H9 (cell line): Measurements from ENCODE around the gene LTB4R. TPM values are rescaled to one million over a fixed set of nuclear protein-coding genes. Genes with fewer than 3 reads are reported as not detected.

Experiments used
- DNase-seq: peaks from one replicate; pipeline ENCODE4 v3.0.0-alpha.2; 2017
- H2AFZ ChIP-seq: one replicate; pipeline ENCODE4 v1.6.1; 2013; ENCODE audit warnings: mild to moderate bottlenecking, low read length, control low read depth, moderate library complexity
- H2AK5ac ChIP-seq: 2 replicates; pipeline ENCODE4 v1.6.1; 2013; ENCODE audit warnings: low read length, control low read depth, mixed read lengths; ENCODE audit not compliant: insufficient read length
- H2BK120ac ChIP-seq: one replicate; pipeline ENCODE4 v1.6.1; 2013; ENCODE audit warnings: low read depth, mild to moderate bottlenecking, low read length, control low read depth, inconsistent platforms; ENCODE audit not compliant: poor library complexity, severe bottlenecking
- H2BK12ac ChIP-seq: 2 replicates; pipeline ENCODE4 v1.6.1; 2013; ENCODE audit warnings: low read length, control low read depth, mixed read lengths, low read depth; ENCODE audit not compliant: insufficient read length
- H2BK15ac ChIP-seq: 2 replicates; pipeline ENCODE4 v1.6.1; 2013; ENCODE audit warnings: low read depth, low read length, control low read depth
- H2BK20ac ChIP-seq: one replicate; pipeline ENCODE4 v1.6.1; 2013; ENCODE audit warnings: low read depth, mild to moderate bottlenecking, low read length, control low read depth, inconsistent platforms; ENCODE audit not compliant: poor library complexity, severe bottlenecking
- H2BK5ac ChIP-seq: 2 replicates; pipeline ENCODE4 v1.6.1; 2013; ENCODE audit warnings: low read length, control low read depth, mixed read lengths; ENCODE audit not compliant: insufficient read length
- H3K14ac ChIP-seq: 2 replicates; pipeline ENCODE4 v1.6.1; 2013; ENCODE audit warnings: low read length, control low read depth; ENCODE audit not compliant: insufficient read depth
- H3K18ac ChIP-seq: 2 replicates; pipeline ENCODE4 v1.6.1; 2013; ENCODE audit warnings: low read depth, mild to moderate bottlenecking, mixed read lengths, low read length, control low read depth; ENCODE audit not compliant: insufficient read length
- H3K23ac ChIP-seq: 2 replicates; pipeline ENCODE4 v1.6.1; 2013; ENCODE audit warnings: low read length, control low read depth, mixed read lengths, low read depth; ENCODE audit not compliant: insufficient read length
- H3K23me2 ChIP-seq: 2 replicates; pipeline ENCODE4 v1.6.1; 2013; ENCODE audit warnings: low read depth, mild to moderate bottlenecking, mixed read lengths, low read length, control low read depth; ENCODE audit not compliant: insufficient read length, poor library complexity, severe bottlenecking
- H3K27ac ChIP-seq: 2 replicates; pipeline ENCODE4 v1.5.1; 2013; ENCODE audit warnings: low read length, control low read depth, mixed read lengths, low read depth; ENCODE audit not compliant: insufficient read length
- H3K27me3 ChIP-seq: 2 replicates; pipeline ENCODE4 v1.6.1; 2013; ENCODE audit warnings: low read length, control low read depth, inconsistent platforms; ENCODE audit not compliant: insufficient read depth
- H3K4ac ChIP-seq: 2 replicates; pipeline ENCODE4 v1.6.1; 2013; ENCODE audit warnings: low read depth, mild to moderate bottlenecking, control low read depth, inconsistent platforms, low read length, moderate library complexity
- H3K4me1 ChIP-seq: 2 replicates; pipeline ENCODE4 v1.6.1; 2013; ENCODE audit warnings: low read length, control low read depth, inconsistent platforms; ENCODE audit not compliant: insufficient read depth
- H3K4me2 ChIP-seq: 2 replicates; pipeline ENCODE4 v1.6.1; 2013; ENCODE audit warnings: low read length, control low read depth, mixed read lengths; ENCODE audit not compliant: insufficient read length, insufficient read depth
- H3K56ac ChIP-seq: 2 replicates; pipeline ENCODE4 v1.6.1; 2013; ENCODE audit warnings: low read depth, mild to moderate bottlenecking, mixed read lengths, low read length, control low read depth; ENCODE audit not compliant: insufficient read length
- H3K79me1 ChIP-seq: 2 replicates; pipeline ENCODE4 v1.6.1; 2013; ENCODE audit warnings: low read depth, mild to moderate bottlenecking, moderate library complexity, low read length, control low read depth, inconsistent platforms; ENCODE audit not compliant: insufficient read depth, poor library complexity, severe bottlenecking
- H3K79me2 ChIP-seq: 2 replicates; pipeline ENCODE4 v1.6.1; 2013; ENCODE audit warnings: low read length, control low read depth, inconsistent platforms; ENCODE audit not compliant: insufficient read depth
- H3K9ac ChIP-seq: 2 replicates; pipeline ENCODE4 v1.6.1; 2013; ENCODE audit warnings: low read length, control low read depth, mixed read lengths; ENCODE audit not compliant: insufficient read length; ENCODE audit errors: extremely low read depth
- H3K9me3 ChIP-seq: one replicate; pipeline ENCODE4 v1.6.1; 2013; ENCODE audit warnings: low read depth, low read length, inconsistent platforms; ENCODE audit not compliant: control insufficient read depth
- H3T11ph ChIP-seq: one replicate; pipeline ENCODE4 v1.6.1; 2013; ENCODE audit warnings: mild to moderate bottlenecking, low read length, control low read depth, inconsistent platforms
- H4K20me1 ChIP-seq: one replicate; pipeline ENCODE4 v1.6.1; 2013; ENCODE audit not compliant: control insufficient read depth, insufficient read length, insufficient read depth
- H4K5ac ChIP-seq: 2 replicates; pipeline ENCODE4 v1.6.1; 2013; ENCODE audit warnings: low read depth, mild to moderate bottlenecking, mixed read lengths, low read length, control low read depth; ENCODE audit not compliant: insufficient read length
- H4K8ac ChIP-seq: replicated peaks from 2 replicates; pipeline ENCODE4 v1.6.1; 2013; ENCODE audit warnings: low read length, control low read depth, mixed read lengths, low read depth; ENCODE audit not compliant: insufficient read length
- H4K91ac ChIP-seq: 2 replicates; pipeline ENCODE4 v1.6.1; 2013; ENCODE audit warnings: low read depth, mild to moderate bottlenecking, moderate library complexity, mixed read lengths, low read length, control low read depth; ENCODE audit not compliant: insufficient read length
- H3K27ac Mint-ChIP-seq, 3 experiments: 2 replicates in 2 of 3; 3 replicates in 1 of 3; pipeline ENCODE4 v1.8.0; 2020 to 2021; ENCODE audit warnings: mixed read lengths in 3 of 3, mild to moderate bottlenecking in 1 of 3, moderate library complexity in 1 of 3
- H3K27me3 Mint-ChIP-seq: 2 replicates; pipeline ENCODE4 v1.8.0; 2021; ENCODE audit warnings: low read depth, mild to moderate bottlenecking, moderate library complexity, mixed read lengths
- H3K36me3 Mint-ChIP-seq, 3 experiments: 2 replicates in 2 of 3; 3 replicates in 1 of 3; pipeline ENCODE4 v1.8.0; 2020 to 2021; ENCODE audit warnings: low read depth in 3 of 3, mixed read lengths in 3 of 3; ENCODE audit not compliant: insufficient read depth in 1 of 3
- H3K4me1 Mint-ChIP-seq, 2 experiments: 2 replicates each; pipeline ENCODE4 v1.8.0; 2020; ENCODE audit warnings: mixed read lengths in 2 of 2
- H3K4me3 Mint-ChIP-seq, 2 experiments: 2 replicates in 1 of 2; 3 replicates in 1 of 2; pipeline ENCODE4 v1.8.0; 2020 to 2021; ENCODE audit warnings: mild to moderate bottlenecking in 2 of 2, mixed read lengths in 2 of 2, moderate library complexity in 1 of 2
- H3K9me3 Mint-ChIP-seq, 2 experiments: 2 replicates in 1 of 2; 3 replicates in 1 of 2; pipeline ENCODE4 v1.8.0; 2020; ENCODE audit warnings: mild to moderate bottlenecking in 2 of 2, mixed read lengths in 2 of 2, moderate library complexity in 1 of 2
- CTCF ChIP-seq: fragments of 200-600 bp; sonication (generic); conservative IDR thresholded peaks from 3 replicates; pipeline ENCODE4 v1.8.0; 2021; ENCODE audit warnings: antibody characterized with exemption, mild to moderate bottlenecking
- WGBS: extraction: QIAGEN DNeasy Blood & Tissue Kit; methylation state at CpG from one replicate; pipeline ENCODE4 v1.1.7; 2013; ENCODE audit warnings: missing lambda C conversion rate, low lambda C conversion rate, mixed read lengths; ENCODE audit not compliant: insufficient read length; ENCODE audit errors: extremely low coverage; 5-methylcytosine and 5-hydroxymethylcytosine counted together
- total RNA-seq: library from RNA; stranded (reverse); gene quantifications from 2 replicates; pipeline ENCODE4 v1.2.1, GENCODE V29; 2021

LTB4R gene
- total RNA-seq, 1 experiment from 2014 or later: 8.9 TPM

DNA sequence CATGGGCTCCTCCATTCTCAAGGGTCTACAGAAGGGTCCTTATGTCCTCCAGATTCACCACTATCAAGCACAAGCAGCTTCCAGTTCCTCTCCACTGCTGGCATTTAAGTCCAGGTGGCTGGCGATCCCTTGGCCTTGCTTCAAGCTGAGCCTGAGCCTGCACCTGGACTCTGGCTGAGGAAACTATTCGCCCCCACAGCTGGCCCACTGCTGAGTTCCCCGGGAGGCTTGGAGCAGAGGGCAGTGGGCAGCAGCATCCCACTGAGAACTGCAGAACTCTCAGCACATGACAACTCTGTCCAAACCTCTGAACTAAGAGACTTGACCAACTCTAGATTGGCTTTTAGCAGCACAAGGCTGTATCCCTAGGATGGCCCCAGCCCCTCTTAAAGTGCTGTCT lies 28.6 kb upstream of the LTB4R start:
- Histone ChIP-seq H2AK5ac (no peak overlapping the region), H3K9ac (no peak overlapping the region), H3K23me2 (no peaks in the 10 kb centered on the region), H3T11ph (no peak overlapping the region), H4K91ac (no peak overlapping the region), H4K20me1 (no peaks in the 10 kb centered on the region), H3K4ac (no peak overlapping the region), H2BK12ac (no peak overlapping the region), H3K27me3 (no peaks in the 10 kb centered on the region), H2BK5ac (no peak overlapping the region), H2AFZ (no peak overlapping the region), H2BK120ac (no peak overlapping the region), H2BK15ac (no peak overlapping the region), H3K9me3 (no peaks in the 10 kb centered on the region), H3K27ac (no peak overlapping the region), H3K4me2 (no peak overlapping the region), H3K79me2 (no peaks in the 10 kb centered on the region), H3K23ac (no peak overlapping the region), H4K5ac (no peak overlapping the region), H3K4me1 (no peaks in the 10 kb centered on the region), H3K79me1 (no peaks in the 10 kb centered on the region), H3K56ac (no peak overlapping the region), H4K8ac (no peak overlapping the region), H3K18ac (no peak overlapping the region), H2BK20ac (no peak overlapping the region), H3K14ac (no peak overlapping the region)
- WGBS: no CpG with 5 or more reads among the region's 3 CpGs
- Mint-ChIP-seq H3K4me1 (peaks cover 2% of the 10 kb centered on the region in 2 experiments; a peak in 1 of 4 replicates), H3K4me3 (no peak overlapping the region), H3K36me3 (no peaks in the 10 kb centered on the region), H3K27ac (peak overlapping the region in 2 of 3 experiments; percentile 50 to 82; a peak in 1 of 7 replicates), H3K9me3 (no peaks in the 10 kb centered on the region), H3K27me3 (no peaks in the 10 kb centered on the region)
- no peak for TF ChIP-seq CTCF
- DNase-seq: no peak
